Measurements from ENCODE around the gene ENPP1.
"Not testable (repeated sequence)": the region's sequence is repeated elsewhere in the genome, so short reads cannot be mapped to it uniquely, and the experiment has no call there.

DNA sequence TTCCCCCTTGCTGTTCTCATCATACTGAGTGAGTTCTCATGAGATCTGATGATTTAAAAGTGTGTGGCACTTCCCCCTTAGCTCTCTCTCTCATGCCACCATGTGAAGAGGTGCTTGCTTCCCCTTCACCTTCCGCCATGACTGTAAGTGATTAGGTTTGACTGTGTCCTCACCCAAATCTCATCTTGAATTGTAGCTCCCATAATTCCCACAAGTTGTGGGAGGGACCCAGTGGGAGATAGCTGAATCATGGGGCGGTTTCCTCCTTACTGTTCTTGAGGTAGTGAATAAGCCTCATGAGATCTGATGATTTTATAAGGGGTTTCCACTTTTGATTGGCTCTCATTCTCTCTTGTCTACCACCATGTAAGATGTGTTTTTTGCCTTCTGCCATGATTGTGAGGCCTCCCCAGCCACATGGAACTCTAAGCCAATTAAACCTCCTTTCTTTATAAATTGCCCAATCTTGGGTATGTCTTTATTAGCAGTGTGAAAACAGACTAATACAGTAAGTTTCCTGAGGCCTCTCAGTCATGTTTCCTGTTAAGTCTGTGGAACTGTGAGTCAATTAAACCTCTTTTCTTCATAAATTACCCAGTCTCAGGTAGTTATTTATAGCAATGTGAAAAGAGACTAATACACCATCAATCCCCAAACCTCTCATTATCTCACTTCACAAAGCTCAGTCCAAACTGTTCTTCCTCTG, 108.4 kb downstream of the ENPP1 start:
- TF ChIP-seq, protein P1, sequence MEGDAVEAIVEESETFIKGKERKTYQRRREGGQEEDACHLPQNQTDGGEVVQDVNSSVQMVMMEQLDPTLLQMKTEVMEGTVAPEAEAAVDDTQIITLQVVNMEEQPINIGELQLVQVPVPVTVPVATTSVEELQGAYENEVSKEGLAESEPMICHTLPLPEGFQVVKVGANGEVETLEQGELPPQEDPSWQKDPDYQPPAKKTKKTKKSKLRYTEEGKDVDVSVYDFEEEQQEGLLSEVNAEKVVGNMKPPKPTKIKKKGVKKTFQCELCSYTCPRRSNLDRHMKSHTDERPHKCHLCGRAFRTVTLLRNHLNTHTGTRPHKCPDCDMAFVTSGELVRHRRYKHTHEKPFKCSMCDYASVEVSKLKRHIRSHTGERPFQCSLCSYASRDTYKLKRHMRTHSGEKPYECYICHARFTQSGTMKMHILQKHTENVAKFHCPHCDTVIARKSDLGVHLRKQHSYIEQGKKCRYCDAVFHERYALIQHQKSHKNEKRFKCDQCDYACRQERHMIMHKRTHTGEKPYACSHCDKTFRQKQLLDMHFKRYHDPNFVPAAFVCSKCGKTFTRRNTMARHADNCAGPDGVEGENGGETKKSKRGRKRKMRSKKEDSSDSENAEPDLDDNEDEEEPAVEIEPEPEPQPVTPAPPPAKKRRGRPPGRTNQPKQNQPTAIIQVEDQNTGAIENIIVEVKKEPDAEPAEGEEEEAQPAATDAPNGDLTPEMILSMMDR (conservative IDR thresholded peaks at IDR 0.05; ENCODE audit: low read length), result not testable (repeated sequence)
- TF ChIP-seq EZH2phosphoT487 (IDR thresholded peaks at IDR 0.05; ENCODE audit: borderline replicate concordance, low read depth, low read length), result not testable (repeated sequence)

Measured in OCI-LY7 (cell line).